Activated CD8-positive, alpha-beta T cell treated with anti-CD3 and anti-CD28 coated beads for 36 hours (primary cell): Measurements from ENCODE around the gene TOLLIP. TPM values are rescaled to one million over a fixed set of nuclear protein-coding genes. Genes with fewer than 3 reads are reported as not detected.

Source experiments
- ATAC-seq: fragments of 200-7000 bp; cut with Tn5 transposase; one replicate; pipeline ENCODE4 v1.10.0; 2021; ENCODE audit warnings: mild to moderate bottlenecking, moderate library complexity
- CTCF ChIA-PET: fragments of 350-600 bp; sonication (Branson Sonifier 250); formaldehyde crosslinking; loops from one replicate; lab custom pipeline; 2021; ENCODE audit warnings: antibody characterized with exemption; lab: Charles Lee
- POLR2A ChIA-PET: fragments of 350-600 bp; sonication (Branson Sonifier 250); formaldehyde crosslinking; loops from one replicate; lab custom pipeline; 2021; ENCODE audit warnings: antibody characterized with exemption; lab: Charles Lee
- DNase-seq: peaks from one replicate; pipeline ENCODE4 v3.0.0-alpha.2; 2020
- H3K27ac Mint-ChIP-seq: one replicate; pipeline ENCODE4 v1.8.0; 2021; ENCODE audit warnings: mild to moderate bottlenecking, mixed read lengths
- H3K27me3 Mint-ChIP-seq: one replicate; pipeline ENCODE4 v1.8.0; 2021; ENCODE audit warnings: mixed read lengths
- H3K36me3 Mint-ChIP-seq: one replicate; pipeline ENCODE4 v1.8.0; 2021; ENCODE audit warnings: low read depth, mixed read lengths
- H3K4me1 Mint-ChIP-seq: one replicate; pipeline ENCODE4 v1.8.0; 2021; ENCODE audit warnings: low read depth, mixed read lengths
- H3K4me3 Mint-ChIP-seq: one replicate; pipeline ENCODE4 v1.8.0; 2021; ENCODE audit warnings: mild to moderate bottlenecking, moderate library complexity, mixed read lengths
- H3K9me3 Mint-ChIP-seq: one replicate; pipeline ENCODE4 v1.8.0; 2021; ENCODE audit warnings: mixed read lengths
- CTCF ChIP-seq: fragments of 200-600 bp; IDR thresholded peaks from one replicate; pipeline ENCODE4 v1.8.0; 2022; ENCODE audit warnings: antibody characterized with exemption, mild to moderate bottlenecking
- intact Hi-C: fragments of 100-400 bp; cut with micrococcal nuclease; formaldehyde crosslinking; loops from one replicate; pipeline ENCODE4 v1.10.0; 2022
- total RNA-seq, 2 experiments: library from RNA; stranded (reverse); gene quantifications; one replicate each; pipeline ENCODE4 v1.2.3, GENCODE V29; 2021

The TOLLIP gene
- total RNA-seq, 2 experiments from 2014 or later = 32.4 to 33.1 TPM

DNA sequence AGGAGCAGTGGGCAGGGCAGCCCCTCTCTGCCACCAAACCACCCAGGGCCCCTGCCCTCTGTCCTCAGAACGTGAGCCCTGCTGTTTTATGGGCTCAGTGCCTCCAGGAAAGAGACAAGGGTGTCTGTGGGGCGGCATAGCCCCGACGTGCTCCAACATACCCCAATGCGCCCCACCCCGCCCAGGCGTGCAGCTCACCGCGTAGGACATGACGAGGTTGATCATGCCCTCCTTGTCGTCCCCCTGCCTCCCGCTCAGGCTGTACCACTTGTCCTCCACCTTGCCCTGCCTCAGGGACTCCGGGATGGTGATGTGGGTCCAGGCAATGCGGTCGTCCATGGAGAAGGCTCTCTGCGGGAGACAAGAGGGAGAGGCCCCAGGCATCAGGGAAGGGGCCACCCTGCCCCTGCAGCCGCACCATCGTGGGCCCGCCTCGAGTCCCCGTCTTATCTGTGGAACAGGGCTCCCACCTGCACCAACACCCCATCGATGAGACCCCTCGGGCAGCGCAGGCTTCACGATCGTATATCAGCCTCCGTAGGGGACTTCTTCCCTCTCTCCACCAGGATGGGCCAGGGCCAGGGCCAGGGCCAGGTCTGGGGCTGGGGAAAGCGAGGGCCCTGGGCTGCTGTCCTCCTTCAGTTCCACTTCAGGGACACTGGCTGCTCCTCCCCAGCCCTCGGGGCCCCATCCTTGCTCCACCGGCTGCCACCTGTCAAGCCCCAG is 20.8 kb downstream of the TOLLIP start:
- Mint-ChIP-seq H3K36me3 (peaks cover 14% of the 10 kb centered on the region), H3K27ac (no peak overlapping the region), H3K9me3 (no peaks in the 10 kb centered on the region), H3K4me1 (no peaks in the 10 kb centered on the region), H3K27me3 (no peaks in the 10 kb centered on the region), H3K4me3 (no peak overlapping the region)
- ATAC-seq (no peak), DNase-seq (no peak)
- intact Hi-C loops = no loop called here
- POLR2A ChIA-PET = no interaction called here
- TF ChIP-seq CTCF = no peak
- CTCF ChIA-PET = no interaction called here

GRCh38 chr11:1287928-1288327 is 21.5 kb downstream of the TOLLIP start:
- intact Hi-C loops = no loop called here
- ChIA-PET POLR2A (no interaction called here), CTCF (no interaction called here)
- ATAC-seq (no peak), DNase-seq (no peak)
- Mint-ChIP-seq H3K4me1 (no peaks in the 10 kb centered on the region), H3K27me3 (no peaks in the 10 kb centered on the region), H3K4me3 (no peak overlapping the region), H3K27ac (no peak overlapping the region), H3K36me3 (peaks cover 14% of the 10 kb centered on the region), H3K9me3 (no peaks in the 10 kb centered on the region)
- no peak for TF ChIP-seq CTCF

DNA sequence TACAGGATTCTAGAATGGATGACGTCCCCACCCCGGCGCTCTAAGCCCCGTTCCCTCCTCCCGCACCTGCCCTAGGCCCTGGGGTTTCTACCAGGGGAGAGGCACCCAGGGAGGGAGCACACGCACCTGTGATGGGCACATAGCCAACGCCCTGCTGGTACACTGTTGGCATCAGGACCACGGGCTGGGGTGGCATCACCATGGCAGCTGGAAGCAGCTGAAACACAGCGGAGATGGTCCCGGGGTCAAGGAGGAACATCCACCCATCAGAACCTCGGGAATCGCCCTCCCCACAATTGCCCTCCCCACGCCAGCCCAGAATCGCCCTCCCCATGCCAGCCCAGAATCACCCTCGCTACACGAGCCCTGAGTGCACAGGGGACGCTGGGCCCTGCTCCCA is 23.6 kb downstream of the TOLLIP start:
- no peaks in the 10 kb centered on the region for H3K9me3 Mint-ChIP-seq
- H3K4me1 Mint-ChIP-seq = no peaks in the 10 kb centered on the region
- POLR2A ChIA-PET = no interaction called here
- H3K4me3 Mint-ChIP-seq = no peak overlapping the region
- H3K36me3 Mint-ChIP-seq = peaks cover 14% of the 10 kb centered on the region
- DNase-seq (no peak), ATAC-seq (no peak)
- no peak for TF ChIP-seq CTCF
- intact Hi-C loops = no loop called here
- H3K27ac Mint-ChIP-seq = no peak overlapping the region
- no peaks in the 10 kb centered on the region for H3K27me3 Mint-ChIP-seq
- CTCF ChIA-PET = no interaction called here

GRCh38 chr11:1285316-1285744 is 24.1 kb downstream of the TOLLIP start:
- Mint-ChIP-seq H3K4me3 (no peak overlapping the region), H3K27me3 (no peaks in the 10 kb centered on the region), H3K9me3 (no peaks in the 10 kb centered on the region), H3K36me3 (peaks cover 14% of the 10 kb centered on the region), H3K4me1 (no peaks in the 10 kb centered on the region), H3K27ac (no peak overlapping the region)
- CTCF ChIA-PET = no interaction called here
- TF ChIP-seq CTCF = no peak
- intact Hi-C loops = no loop called here
- no peak for ATAC-seq
- POLR2A ChIA-PET = no interaction called here
- DNase-seq = no peak

- no peaks in the 10 kb centered on the region for H3K9me3 Mint-ChIP-seq
- no peak for DNase-seq
- intact Hi-C loops = no loop called here
- no peak overlapping the region for H3K27ac Mint-ChIP-seq
- H3K36me3 Mint-ChIP-seq = peaks cover 18% of the 10 kb centered on the region
- H3K4me3 Mint-ChIP-seq = no peak overlapping the region
- no peaks in the 10 kb centered on the region for H3K4me1 Mint-ChIP-seq
- TF ChIP-seq CTCF = no peak
- ATAC-seq = no peak
- ChIA-PET POLR2A (no interaction called here), CTCF (no interaction called here)
- H3K27me3 Mint-ChIP-seq = no peaks in the 10 kb centered on the region
These were observed 25.5 kb downstream of the TOLLIP start for GRCh38 chr11:1283906-1284305.
